ENCODE measurements around the gene DUT. TPM values are rescaled to one million over a fixed set of nuclear protein-coding genes. Genes with fewer than 3 reads are reported as not detected.

The DUT gene
- total and polyA plus RNA-seq, 2 of the 8 experiments (the other 6 are each of a cell fraction or from before 2014, with no cell fraction given): 71.5 to 246 TPM

- TF ChIP-seq CHD7 (IDR thresholded peaks at IDR 0.05; ENCODE audit: insufficient replicate concordance, low read length) (no peak), TAF1 (IDR thresholded peaks at IDR 0.05; ENCODE audit: low read depth, low read length) (no peak)
Observed at GRCh38 chr15:48380198-48380597, 49.0 kb downstream of the DUT start (continued).

Measured in H1 (cell line).